Skin epidermis (tissue), 12 donors: ENCODE measurements around the gene KRT75.

ENCODE experiments used
- H3K27ac ChIP-seq, 21 experiments: fragments of 200-600 bp; sonication (generic) in 11 of 21; one replicate each; pipeline ENCODE4 v1.5.0; 2020; ENCODE audit warnings: mild to moderate bottlenecking in 3 of 21, inconsistent platforms in 2 of 21, moderate library complexity in 2 of 21
- H3K4me3 ChIP-seq, 7 experiments: fragments of 200-600 bp; sonication (generic) in 2 of 7; one replicate each; pipeline ENCODE4 v1.5.0; 2020; ENCODE audit warnings: inconsistent platforms in 2 of 7, mild to moderate bottlenecking in 2 of 7, moderate library complexity in 1 of 7

The KRT75 gene

GRCh38 chr12:52441320-52441911 lies 7.2 kb upstream of the KRT75 start:
- Histone ChIP-seq H3K4me3 (no peak overlapping the region), H3K27ac (peak overlapping the region in 9 of 21 experiments; percentile 4 to 64 (median 41))

DNA sequence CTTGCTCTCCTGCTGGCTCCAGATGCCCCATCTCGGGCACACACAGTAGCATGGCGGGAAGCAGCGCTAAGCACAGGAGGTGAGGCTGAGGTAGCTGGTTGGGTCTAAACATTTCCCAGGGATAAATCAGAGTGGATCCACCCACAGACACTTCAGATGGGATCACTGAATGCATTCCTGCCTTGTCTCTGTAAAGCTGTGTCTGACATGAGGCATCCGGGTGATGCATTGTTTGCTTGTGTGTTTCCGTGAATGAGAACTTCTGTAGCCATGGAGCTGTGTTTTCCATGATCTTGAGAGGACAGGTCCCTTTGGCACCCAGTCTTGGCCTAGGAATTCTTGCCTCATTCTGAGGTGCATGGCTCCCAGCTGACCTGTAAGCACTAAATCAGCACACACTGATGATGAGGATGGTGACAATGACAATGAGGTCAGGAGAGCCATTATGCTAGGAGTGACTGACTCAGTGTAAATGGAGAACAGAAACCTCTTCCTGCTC lies 6.7 kb upstream of the KRT75 start:
- peak overlapping the region in 8 of 21 experiments; percentile 7 to 64 (median 42) for H3K27ac ChIP-seq
- H3K4me3 ChIP-seq: no peak overlapping the region

GRCh38 chr12:52439845-52440244 lies 5.7 kb upstream of the KRT75 start:
- no peak overlapping the region for H3K4me3 ChIP-seq
- H3K27ac ChIP-seq: peak overlapping the region in 2 of 21 experiments; percentile 26 to 57

- Histone ChIP-seq H3K4me3 (no peak overlapping the region), H3K27ac (peak overlapping the region in 1 of 21 experiments; percentile 39)
Observed at GRCh38 chr12:52439420-52439819, 5.2 kb upstream of the KRT75 start.

- peak overlapping the region in 1 of 21 experiments; percentile 39 for H3K27ac ChIP-seq
- H3K4me3 ChIP-seq: no peak overlapping the region
Observed at GRCh38 chr12:52438305-52439301, 4.4 kb upstream of the KRT75 start.

DNA sequence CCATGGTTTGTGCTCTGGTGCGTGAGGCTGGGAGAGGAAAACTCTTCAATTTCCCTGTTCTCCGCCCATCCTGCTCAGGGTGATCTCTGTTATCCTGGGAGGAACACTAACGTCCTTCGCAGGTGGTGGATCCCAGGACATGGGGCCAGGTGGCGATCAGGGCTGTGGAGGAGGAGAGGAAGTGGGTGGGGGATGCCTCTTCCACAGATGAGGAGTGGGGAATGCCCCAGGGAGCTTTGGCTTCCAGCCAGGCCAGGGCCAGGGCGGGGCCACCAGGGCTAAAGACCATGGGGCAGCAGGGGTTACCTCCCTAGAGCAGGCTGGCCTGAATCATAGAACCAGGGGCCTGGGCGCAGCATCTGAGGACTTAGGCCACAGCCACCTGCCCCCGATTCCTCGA lies 3.3 kb upstream of the KRT75 start:
- Histone ChIP-seq H3K27ac (peak overlapping the region in 8 of 21 experiments; percentile 19 to 75 (median 60)), H3K4me3 (no peak overlapping the region)

DNA sequence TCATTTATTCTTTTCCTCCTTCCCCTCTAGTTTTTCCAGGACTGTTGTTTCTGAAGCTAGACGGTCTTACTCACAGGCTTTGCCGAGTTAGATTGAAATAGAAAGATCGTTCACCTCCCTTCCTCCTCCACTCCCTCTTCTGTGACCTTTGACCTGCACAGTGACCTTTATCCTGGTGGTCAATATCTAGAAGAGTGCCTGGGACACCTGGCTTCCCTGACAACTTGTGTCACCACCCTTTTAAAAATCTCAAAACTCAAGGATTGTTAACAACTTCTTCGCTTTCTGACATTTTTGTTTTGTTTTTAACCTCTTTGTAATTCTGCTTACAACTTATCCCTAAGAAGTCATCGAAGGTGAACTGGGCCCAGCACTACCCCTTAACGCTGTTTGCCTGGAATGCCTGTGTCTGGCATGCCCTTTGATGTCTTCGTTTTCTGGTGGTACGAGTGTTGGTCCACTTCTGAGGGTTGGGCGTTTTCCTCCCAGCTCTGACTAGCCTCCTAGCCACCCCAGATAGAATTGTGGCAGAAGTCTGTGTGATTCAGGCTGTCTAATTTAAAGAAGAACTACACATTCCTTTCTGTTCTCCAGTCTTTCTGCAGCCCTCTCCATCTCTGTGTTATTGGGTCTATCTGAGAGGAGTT lies 2.8 kb upstream of the KRT75 start:
- Histone ChIP-seq H3K4me3 (no peak overlapping the region), H3K27ac (peak overlapping the region in 16 of 21 experiments; percentile 19 to 75 (median 56))

- no peak overlapping the region for H3K4me3 ChIP-seq
- H3K27ac ChIP-seq: peak overlapping the region in 17 of 21 experiments; percentile 24 to 77 (median 56)
Observed at GRCh38 chr12:52436000-52436827, 2.0 kb upstream of the KRT75 start.

DNA sequence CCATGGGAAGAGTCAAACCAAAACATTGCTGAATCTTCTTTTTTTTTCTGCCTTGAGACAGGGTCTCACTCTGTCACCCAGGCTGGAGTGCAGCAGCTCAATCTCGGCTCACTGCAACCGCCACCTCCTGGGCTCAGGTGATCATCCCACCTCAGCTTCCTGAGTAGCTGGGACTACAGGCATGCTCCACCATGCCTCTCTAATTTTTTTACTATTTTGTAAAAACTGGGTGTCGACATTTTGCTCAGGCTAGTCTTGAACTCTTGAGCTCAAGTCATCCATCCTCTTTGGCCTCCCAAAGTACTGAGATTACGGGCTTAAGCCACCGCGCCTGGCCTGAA lies 1.5 kb upstream of the KRT75 start:
- no peak overlapping the region for H3K4me3 ChIP-seq
- peak overlapping the region in 12 of 21 experiments; percentile 24 to 77 (median 57) for H3K27ac ChIP-seq

GRCh38 chr12:52434760-52435530 lies 774 bp upstream of the KRT75 start:
- peak overlapping the region in 12 of 21 experiments; percentile 24 to 77 (median 54) for H3K27ac ChIP-seq
- H3K4me3 ChIP-seq: no peak overlapping the region

DNA sequence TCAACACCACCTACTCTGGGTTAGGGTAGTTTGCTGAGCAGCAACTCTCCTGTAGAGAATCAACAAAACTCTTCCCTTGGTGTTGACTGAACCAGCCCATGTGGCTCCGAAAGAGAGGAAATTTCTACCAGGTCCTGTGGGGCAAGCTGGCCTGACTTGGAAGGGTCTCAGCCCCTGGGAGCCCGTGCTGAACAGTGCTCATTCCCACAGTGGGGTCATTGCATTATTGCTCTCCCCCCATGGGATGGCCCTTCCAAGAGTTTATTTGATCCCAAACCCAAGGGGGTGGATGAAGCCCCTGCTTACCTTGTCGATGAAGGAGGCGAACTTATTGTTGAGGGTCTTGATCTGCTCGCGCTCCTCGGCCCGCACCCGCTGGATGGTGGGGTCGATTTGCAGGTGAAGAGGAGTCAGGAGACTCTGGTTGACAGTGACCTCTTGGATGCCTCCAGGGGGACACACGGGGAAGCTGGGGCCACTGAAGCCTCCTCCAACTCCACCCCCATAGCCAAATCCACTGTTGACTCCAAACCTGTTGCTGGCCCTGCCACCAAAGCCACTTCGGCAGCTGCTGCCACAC lies 580 bp downstream of the KRT75 start:
- Histone ChIP-seq H3K4me3 (peak overlapping the region in 1 of 7 experiments; percentile 16), H3K27ac (peak overlapping the region in 1 of 21 experiments; percentile 30)

GRCh38 chr12:52432559-52433207 lies 1.5 kb downstream of the KRT75 start:
- Histone ChIP-seq H3K4me3 (peak overlapping the region in 1 of 7 experiments; percentile 16), H3K27ac (no peak overlapping the region)

DNA sequence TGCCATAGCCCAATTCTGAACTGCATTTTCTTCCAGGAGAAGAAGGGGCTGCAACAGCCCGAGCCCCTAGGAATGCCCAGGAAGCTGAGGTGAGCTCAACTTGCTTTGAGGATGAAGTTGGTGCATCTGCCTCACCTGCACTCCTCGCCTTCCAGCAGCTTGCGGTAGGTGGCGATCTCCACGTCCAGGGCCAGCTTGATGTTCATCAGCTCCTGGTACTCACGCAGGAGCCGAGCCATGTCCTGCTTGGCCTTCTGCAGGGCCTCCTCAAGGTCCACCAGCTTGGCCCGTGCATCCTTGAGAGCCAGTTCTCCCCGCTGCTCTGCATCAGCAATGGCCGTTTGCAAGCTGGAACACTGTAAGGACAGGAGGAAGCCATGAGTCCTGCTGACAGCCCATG lies 6.0 kb downstream of the KRT75 start:
- H3K4me3 ChIP-seq: no peak overlapping the region
- no peak overlapping the region for H3K27ac ChIP-seq

DNA sequence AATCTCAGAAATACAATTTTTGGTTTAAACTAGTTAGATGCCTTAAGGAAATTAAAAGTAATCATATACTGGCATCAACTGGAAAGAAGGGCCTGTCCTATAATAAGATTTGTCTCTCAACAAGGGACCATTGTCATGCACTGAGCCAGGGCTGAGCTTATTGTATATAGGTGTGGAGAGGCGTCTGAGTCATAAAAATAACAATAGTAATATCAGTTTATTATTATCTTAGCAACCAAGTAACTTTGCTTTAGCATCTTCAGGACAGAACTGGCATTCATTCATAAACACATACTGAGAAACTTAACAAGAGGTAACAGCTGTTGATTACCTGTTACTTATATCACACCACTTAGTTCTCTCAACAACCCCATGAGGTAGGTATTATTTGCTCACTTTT lies 7.1 kb downstream of the KRT75 start:
- Histone ChIP-seq H3K27ac (no peak overlapping the region), H3K4me3 (no peak overlapping the region)

GRCh38 chr12:52426034-52426433 lies 8.1 kb downstream of the KRT75 start:
- Histone ChIP-seq H3K4me3 (no peak overlapping the region), H3K27ac (no peak overlapping the region)

- no peak overlapping the region for H3K27ac ChIP-seq
- H3K4me3 ChIP-seq: no peak overlapping the region
Observed at GRCh38 chr12:52425466-52425865, 8.7 kb downstream of the KRT75 start.

GRCh38 chr12:52423661-52424500 lies 10.3 kb downstream of the KRT75 start:
- Histone ChIP-seq H3K4me3 (no peak overlapping the region), H3K27ac (peak overlapping the region in 6 of 21 experiments; percentile 29 to 69 (median 43))
